Caco-2 (cell line): ENCODE measurements around the gene CST8. TPM values are rescaled to one million over a fixed set of nuclear protein-coding genes. Genes with fewer than 3 reads are reported as not detected.

Experiments used
- BruUV-seq: library from RNA; stranded (reverse); fragments of 400-500 nt; replicated peaks from 2 replicates; lab custom pipeline; 2021; lab: Mats Ljungman, UMichigan
- CTCF ChIA-PET: fragments of 300-600 bp; sonication (Branson Sonifier 250); formaldehyde crosslinking; loops from one replicate; lab custom pipeline; 2022; ENCODE audit warnings: antibody characterized with exemption; lab: Charles Lee
- POLR2A ChIA-PET: fragments of 300-600 bp; sonication (Branson Sonifier 250); formaldehyde crosslinking; loops from one replicate; lab custom pipeline; 2022; ENCODE audit warnings: antibody characterized with exemption; lab: Charles Lee
- DNase-seq, 2 experiments: peaks; one replicate each; pipeline versions ENCODE4 v3.0.0 to v3.0.0-alpha.2; 2020 to 2022
- H3K27me3 ChIP-seq: replicated peaks from 2 replicates; pipeline ENCODE4 v1.6.0; 2011; ENCODE audit warnings: low read length; ENCODE audit not compliant: control insufficient read depth, insufficient read depth
- H3K36me3 ChIP-seq: 2 replicates; pipeline ENCODE4 v1.5.1; 2011; ENCODE audit warnings: low read length; ENCODE audit not compliant: control insufficient read depth, insufficient read depth
- H3K4me1 ChIP-seq: fragments of 250-450 bp; sonication (Bioruptor Pico); 2 replicates; pipeline ENCODE4 v1.5.1; 2020; ENCODE audit warnings: mild to moderate bottlenecking
- H3K4me3 ChIP-seq: 2 replicates; pipeline ENCODE4 v1.5.1; 2011; ENCODE audit warnings: low read depth, mild to moderate bottlenecking, control low read depth, low read length
- H3K9me3 ChIP-seq: fragments of 250-450 bp; sonication (Bioruptor Pico); 2 replicates; pipeline ENCODE4 v1.5.1; 2020; ENCODE audit warnings: mild to moderate bottlenecking, moderate library complexity
- H3K27ac Mint-ChIP-seq: one replicate; pipeline ENCODE4 v1.8.0; 2022; ENCODE audit warnings: mixed read lengths; ENCODE audit not compliant: unreplicated experiment
- H3K27me3 Mint-ChIP-seq: one replicate; pipeline ENCODE4 v1.8.0; 2022; ENCODE audit warnings: mixed read lengths; ENCODE audit not compliant: insufficient read depth, unreplicated experiment
- H3K36me3 Mint-ChIP-seq: one replicate; pipeline ENCODE4 v1.8.0; 2022; ENCODE audit warnings: mild to moderate bottlenecking, mixed read lengths; ENCODE audit not compliant: insufficient read depth, unreplicated experiment
- H3K4me1 Mint-ChIP-seq: one replicate; pipeline ENCODE4 v1.8.0; 2022; ENCODE audit warnings: low read depth, mixed read lengths; ENCODE audit not compliant: unreplicated experiment
- H3K4me3 Mint-ChIP-seq: one replicate; pipeline ENCODE4 v1.8.0; 2022; ENCODE audit warnings: mild to moderate bottlenecking, moderate library complexity, mixed read lengths; ENCODE audit not compliant: unreplicated experiment
- H3K9me3 Mint-ChIP-seq: one replicate; pipeline ENCODE4 v1.8.0; 2022; ENCODE audit warnings: mixed read lengths; ENCODE audit not compliant: unreplicated experiment
- intact Hi-C: fragments of 100-400 bp; cut with micrococcal nuclease; formaldehyde crosslinking; loops from one replicate; pipeline ENCODE4 v1.10.0; 2022; ENCODE audit not compliant: unreplicated experiment
- total RNA-seq: library from RNA; stranded (reverse); gene quantifications from 2 replicates; pipeline ENCODE4 v1.2.3, GENCODE V29; 2022
- TF ChIP-seq, protein P1 (sequence below), 2 experiments: fragments of 200-600 bp in 1 of 2; IDR thresholded peaks; 1 replicate in 1 of 2; 2 replicates in 1 of 2; pipeline versions ENCODE4 v1.5.1 to v1.8.0; 2011 to 2022; ENCODE audit warnings: antibody characterized with exemption in 1 of 2, control low read depth in 1 of 2, inconsistent platforms in 1 of 2, low read depth in 1 of 2, low read length in 1 of 2, mild to moderate bottlenecking in 1 of 2, moderate library complexity in 1 of 2; ENCODE audit not compliant: insufficient read depth in 1 of 2, severe bottlenecking in 1 of 2, unreplicated experiment in 1 of 2

The CST8 gene
- total RNA-seq, 1 experiment from 2014 or later = not detected

DNA sequence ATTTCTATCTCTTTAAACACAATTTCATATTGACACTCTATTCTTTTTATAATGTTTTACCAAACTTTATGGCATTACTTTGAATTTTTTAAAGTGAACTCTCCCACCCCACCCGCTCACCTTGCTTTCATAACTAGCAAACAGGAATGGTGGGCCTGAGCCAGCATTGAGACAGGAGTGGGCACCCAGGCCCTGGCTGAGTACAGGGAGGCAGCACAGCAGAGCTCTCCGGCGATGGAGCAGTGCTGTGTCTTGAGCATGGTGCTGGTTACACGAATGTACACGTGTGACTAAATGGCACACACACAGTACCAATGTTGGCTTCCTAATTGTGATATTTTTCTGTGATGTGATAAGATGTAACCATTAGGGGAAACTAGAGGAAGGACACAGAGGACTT is 42.8 kb upstream of the CST8 start:
- CTCF ChIA-PET = no interaction called here
- Histone ChIP-seq H3K4me3 (no peak overlapping the region), H3K9me3 (no peaks in the 10 kb centered on the region), H3K27me3 (no peaks in the 10 kb centered on the region), H3K4me1 (no peaks in the 10 kb centered on the region), H3K36me3 (no peaks in the 10 kb centered on the region)
- intact Hi-C loops = no loop called here
- POLR2A ChIA-PET = no interaction called here
- no peaks in the 10 kb centered on the region for H3K4me1 Mint-ChIP-seq
- TF ChIP-seq, protein P1, sequence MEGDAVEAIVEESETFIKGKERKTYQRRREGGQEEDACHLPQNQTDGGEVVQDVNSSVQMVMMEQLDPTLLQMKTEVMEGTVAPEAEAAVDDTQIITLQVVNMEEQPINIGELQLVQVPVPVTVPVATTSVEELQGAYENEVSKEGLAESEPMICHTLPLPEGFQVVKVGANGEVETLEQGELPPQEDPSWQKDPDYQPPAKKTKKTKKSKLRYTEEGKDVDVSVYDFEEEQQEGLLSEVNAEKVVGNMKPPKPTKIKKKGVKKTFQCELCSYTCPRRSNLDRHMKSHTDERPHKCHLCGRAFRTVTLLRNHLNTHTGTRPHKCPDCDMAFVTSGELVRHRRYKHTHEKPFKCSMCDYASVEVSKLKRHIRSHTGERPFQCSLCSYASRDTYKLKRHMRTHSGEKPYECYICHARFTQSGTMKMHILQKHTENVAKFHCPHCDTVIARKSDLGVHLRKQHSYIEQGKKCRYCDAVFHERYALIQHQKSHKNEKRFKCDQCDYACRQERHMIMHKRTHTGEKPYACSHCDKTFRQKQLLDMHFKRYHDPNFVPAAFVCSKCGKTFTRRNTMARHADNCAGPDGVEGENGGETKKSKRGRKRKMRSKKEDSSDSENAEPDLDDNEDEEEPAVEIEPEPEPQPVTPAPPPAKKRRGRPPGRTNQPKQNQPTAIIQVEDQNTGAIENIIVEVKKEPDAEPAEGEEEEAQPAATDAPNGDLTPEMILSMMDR (IDR thresholded peaks at IDR 0.05; ENCODE audit: insufficient read depth in 1 of 2, low read depth in 1 of 2, low read length in 1 of 2, severe bottlenecking in 1 of 2, unreplicated experiment in 1 of 2) = no peak
- BruUV-seq = no TSS peak
- no peak overlapping the region for H3K27ac Mint-ChIP-seq
- DNase-seq = no peak
- no peaks in the 10 kb centered on the region for H3K36me3 Mint-ChIP-seq
- H3K27me3 Mint-ChIP-seq = peaks cover 4% of the 10 kb centered on the region
- H3K4me3 Mint-ChIP-seq = no peak overlapping the region
- no peaks in the 10 kb centered on the region for H3K9me3 Mint-ChIP-seq

DNA sequence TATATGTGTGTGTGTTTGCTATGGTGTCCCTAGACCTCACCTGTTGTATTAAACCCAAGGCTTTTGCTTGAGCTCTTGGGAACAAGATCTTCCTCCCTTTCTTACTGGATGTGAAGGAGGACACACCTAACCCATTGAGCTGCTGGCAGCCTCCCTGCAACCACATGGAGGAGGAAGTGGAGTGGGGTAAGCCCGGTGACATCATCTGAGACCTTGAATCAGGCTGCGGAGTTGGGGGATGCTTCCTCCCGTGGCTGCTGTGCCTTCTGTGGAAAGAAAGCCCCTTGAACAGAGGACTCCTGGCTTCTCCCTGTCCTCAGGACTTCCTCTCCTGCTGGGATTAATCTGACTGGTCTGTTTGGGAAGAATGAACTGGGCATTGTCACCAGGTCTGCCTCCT is 41.5 kb upstream of the CST8 start:
- POLR2A ChIA-PET = no interaction called here

DNA sequence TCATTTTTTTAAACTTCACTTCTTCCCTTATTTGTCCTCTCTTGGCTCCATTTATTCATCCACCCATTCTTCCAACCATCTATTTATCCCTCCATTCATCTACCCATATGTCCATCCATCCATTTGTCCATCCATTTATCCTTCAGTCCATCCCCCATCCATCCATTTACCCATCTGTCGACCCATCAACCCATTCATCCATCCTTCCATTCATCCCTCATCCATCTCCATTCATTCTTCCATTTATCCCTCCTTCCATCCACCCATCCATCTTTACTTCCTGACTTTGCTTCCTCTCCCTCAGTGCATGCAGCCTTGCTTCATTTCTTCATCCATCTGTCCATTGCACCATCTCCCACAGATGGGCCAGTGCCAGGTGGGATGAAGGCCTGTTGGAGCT is 40.0 kb upstream of the CST8 start:
- Mint-ChIP-seq H3K36me3 (no peaks in the 10 kb centered on the region), H3K27ac (no peak overlapping the region), H3K4me1 (no peaks in the 10 kb centered on the region), H3K9me3 (no peaks in the 10 kb centered on the region), H3K4me3 (no peak overlapping the region), H3K27me3 (peaks cover 4% of the 10 kb centered on the region)
- ChIA-PET POLR2A (no interaction called here), CTCF (no interaction called here)
- H3K4me3 ChIP-seq = no peak overlapping the region
- no peaks in the 10 kb centered on the region for H3K27me3 ChIP-seq
- BruUV-seq = no TSS peak
- intact Hi-C loops = no loop called here
- TF ChIP-seq, protein P1 (IDR thresholded peaks at IDR 0.05; ENCODE audit: insufficient read depth in 1 of 2, low read depth in 1 of 2, low read length in 1 of 2, severe bottlenecking in 1 of 2, unreplicated experiment in 1 of 2) = no peak
- no peak for DNase-seq
- H3K36me3 ChIP-seq = no peaks in the 10 kb centered on the region
- no peaks in the 10 kb centered on the region for H3K9me3 ChIP-seq
- H3K4me1 ChIP-seq = no peaks in the 10 kb centered on the region

More for the DNA sequence above, 41.5 kb upstream of the CST8 start:
- H3K27ac Mint-ChIP-seq = no peak overlapping the region
- H3K9me3 Mint-ChIP-seq = no peaks in the 10 kb centered on the region
- Histone ChIP-seq H3K9me3 (no peaks in the 10 kb centered on the region), H3K4me3 (no peak overlapping the region), H3K36me3 (no peaks in the 10 kb centered on the region), H3K4me1 (no peaks in the 10 kb centered on the region), H3K27me3 (no peaks in the 10 kb centered on the region)
- BruUV-seq = no TSS peak
- TF ChIP-seq, protein P1 (IDR thresholded peaks at IDR 0.05; ENCODE audit: insufficient read depth in 1 of 2, low read depth in 1 of 2, low read length in 1 of 2, severe bottlenecking in 1 of 2, unreplicated experiment in 1 of 2) = no peak
- no peak overlapping the region for H3K4me3 Mint-ChIP-seq
- intact Hi-C loops = no loop called here
- peaks cover 4% of the 10 kb centered on the region for H3K27me3 Mint-ChIP-seq
- no peaks in the 10 kb centered on the region for H3K4me1 Mint-ChIP-seq
- no peak for DNase-seq
- CTCF ChIA-PET = no interaction called here
- no peaks in the 10 kb centered on the region for H3K36me3 Mint-ChIP-seq
